ENCODE measurements around the gene CELF4. TPM values are rescaled to one million over a fixed set of nuclear protein-coding genes. Genes with fewer than 3 reads are reported as not detected.
"Not testable (repeated sequence)": the region's sequence is repeated elsewhere in the genome, so short reads cannot be mapped to it uniquely, and the experiment has no call there.

Gene CELF4
- total RNA-seq, 2 donors from 2014 or later = 3.3 to 4.7 TPM

DNA sequence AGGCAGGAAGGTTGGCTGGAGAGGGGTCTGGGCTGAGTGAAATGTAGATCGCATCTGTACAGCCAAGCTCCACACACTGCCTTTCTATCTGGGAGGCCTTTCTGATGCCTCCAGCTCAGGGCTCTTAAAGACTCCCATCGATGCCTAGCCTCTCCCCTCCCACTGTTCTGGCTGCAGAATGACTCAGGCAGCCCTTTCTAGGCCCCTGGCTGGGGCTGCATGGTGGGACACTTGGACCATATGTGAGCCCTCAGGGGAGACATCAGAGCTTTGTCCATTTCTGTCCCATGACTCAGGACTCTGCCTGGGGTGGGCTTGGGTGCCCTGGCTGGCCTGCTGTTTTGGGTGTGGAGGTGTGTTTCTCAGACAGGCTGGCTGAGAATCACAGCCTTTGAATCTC, 101.3 kb downstream of the CELF4 start:
- TF ChIP-seq CTCF (IDR thresholded peaks at IDR 0.05) (no peak), POLR2A (IDR thresholded peaks at IDR 0.05) (no peak)
- intact Hi-C loops (cut with DNase I) = no loop called here
- 43 to 62% methylated on average over 2 of the region's 2 CpGs for WGBS, 2 donors
- Histone ChIP-seq H3K9me3 (no peaks in the 10 kb centered on the region), H3K27ac (no peak overlapping the region), H3K36me3 (replicated peaks in 1 of 2; ENCODE audit: insufficient read depth in 1 of 2, low read depth in 2 of 2) (no peaks in the 10 kb centered on the region), H3K27me3 (no peaks in the 10 kb centered on the region), H3K4me3 (no peak overlapping the region), H3K4me1 (no peaks in the 10 kb centered on the region)
- no peak for DNase-seq
- no peak for ATAC-seq

GRCh38 chr18:37461329-37461728, 104.3 kb downstream of the CELF4 start:
- intact Hi-C loops (cut with DNase I); H3K27me3 ChIP-seq; DNase-seq; H3K4me1 ChIP-seq; H3K27ac ChIP-seq; H3K4me3 ChIP-seq; H3K9me3 ChIP-seq; ATAC-seq; H3K36me3 ChIP-seq (replicated peaks in 1 of 2; ENCODE audit: insufficient read depth in 1 of 2, low read depth in 2 of 2): not testable (repeated sequence)
- 63 to 67% methylated on average over 5 to 6 of the region's 6 CpGs for WGBS, 2 donors

DNA sequence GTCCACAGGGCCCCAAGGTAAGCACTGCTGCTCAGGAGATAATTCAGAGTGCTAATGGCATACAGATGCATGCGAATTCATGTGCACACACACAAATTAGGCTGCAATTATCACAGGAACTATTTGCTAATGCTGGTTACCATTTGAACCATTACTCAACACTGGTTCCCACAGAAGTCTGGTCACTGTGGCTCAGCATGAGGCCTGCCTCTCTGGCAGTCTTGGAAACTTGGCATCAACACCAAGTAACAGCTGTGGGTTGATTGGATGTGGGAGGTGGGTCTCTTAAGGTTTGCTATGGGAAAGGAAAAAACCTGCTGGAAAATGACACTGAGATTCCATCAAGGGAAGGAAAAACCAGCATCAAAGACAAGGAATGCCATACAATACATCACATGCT, 105.0 kb downstream of the CELF4 start:
- no peaks in the 10 kb centered on the region for H3K36me3 ChIP-seq (replicated peaks in 1 of 2; ENCODE audit: insufficient read depth in 1 of 2, low read depth in 2 of 2)
- H3K9me3 ChIP-seq = no peaks in the 10 kb centered on the region
- DNase-seq = peak in 1 of 4 donors; percentile 12
- no peaks in the 10 kb centered on the region for H3K4me1 ChIP-seq
- ATAC-seq = peak; percentile 30
- H3K27ac ChIP-seq = no peak overlapping the region
- TF ChIP-seq CTCF (IDR thresholded peaks at IDR 0.05) (no peak), POLR2A (IDR thresholded peaks at IDR 0.05) (no peak)
- no peaks in the 10 kb centered on the region for H3K27me3 ChIP-seq
- intact Hi-C loops (cut with DNase I) = no loop called here
- no peak overlapping the region for H3K4me3 ChIP-seq
- 45 to 50% methylated on average over 1 of the region's 1 CpG for WGBS, 2 donors

- intact Hi-C loops (cut with DNase I) = no loop called here
- no peaks in the 10 kb centered on the region for H3K36me3 ChIP-seq (replicated peaks in 1 of 2; ENCODE audit: insufficient read depth in 1 of 2, low read depth in 2 of 2)
- no peaks in the 10 kb centered on the region for H3K27me3 ChIP-seq
- H3K27ac ChIP-seq = no peak overlapping the region
- peaks cover 2% of the 10 kb centered on the region for H3K4me1 ChIP-seq
- WGBS, 2 donors = 59% methylated on average over 6 of the region's 6 CpGs
- no peak for ATAC-seq
- H3K4me3 ChIP-seq = no peak overlapping the region
- no peak for DNase-seq
- TF ChIP-seq CTCF (IDR thresholded peaks at IDR 0.05) (no peak), POLR2A (IDR thresholded peaks at IDR 0.05) (no peak)
- H3K9me3 ChIP-seq = no peaks in the 10 kb centered on the region
Measured at GRCh38 chr18:37458697-37459096, 106.9 kb downstream of the CELF4 start.

- no peaks in the 10 kb centered on the region for H3K9me3 ChIP-seq
- H3K36me3 ChIP-seq (replicated peaks in 1 of 2; ENCODE audit: insufficient read depth in 1 of 2, low read depth in 2 of 2) = no peaks in the 10 kb centered on the region
- ATAC-seq = no peak
- no peaks in the 10 kb centered on the region for H3K27me3 ChIP-seq
- WGBS, 2 donors = 40 to 61% methylated on average over 8 of the region's 8 CpGs
- DNase-seq = no peak
- no peak overlapping the region for H3K27ac ChIP-seq
- H3K4me1 ChIP-seq = peaks cover 11% of the 10 kb centered on the region
- H3K4me3 ChIP-seq = no peak overlapping the region
- intact Hi-C loops (cut with DNase I) = no loop called here
- TF ChIP-seq POLR2A (IDR thresholded peaks at IDR 0.05) (no peak), CTCF (IDR thresholded peaks at IDR 0.05) (no peak)
Measured at GRCh38 chr18:37457753-37458152, 107.8 kb downstream of the CELF4 start.

All from body of pancreas (tissue), 4 donors.